AG10803 (cell line): Measurements from ENCODE around the gene CARMIL3.
"Not testable (repeated sequence)": the region's sequence is repeated elsewhere in the genome, so short reads cannot be mapped to it uniquely, and the experiment has no call there.

Source experiments
- DNase-seq: peaks from one replicate; pipeline ENCODE4 v3.0.0; 2010; ENCODE audit warnings: low read depth
- H3K4me3 ChIP-seq: 2 replicates; pipeline ENCODE4 v1.5.1; 2011; ENCODE audit warnings: mild to moderate bottlenecking, low read length, control low read depth
- CTCF ChIP-seq: conservative IDR thresholded peaks from 2 replicates; pipeline ENCODE4 v1.5.1; 2011; ENCODE audit warnings: mild to moderate bottlenecking, low read length, control low read depth, inconsistent platforms

Gene CARMIL3

GRCh38 chr14:24019944-24020343 lies 31.9 kb upstream of the CARMIL3 start:
- H3K4me3 ChIP-seq, DNase-seq: not testable (repeated sequence)
- peak; percentile 21 for TF ChIP-seq CTCF

DNA sequence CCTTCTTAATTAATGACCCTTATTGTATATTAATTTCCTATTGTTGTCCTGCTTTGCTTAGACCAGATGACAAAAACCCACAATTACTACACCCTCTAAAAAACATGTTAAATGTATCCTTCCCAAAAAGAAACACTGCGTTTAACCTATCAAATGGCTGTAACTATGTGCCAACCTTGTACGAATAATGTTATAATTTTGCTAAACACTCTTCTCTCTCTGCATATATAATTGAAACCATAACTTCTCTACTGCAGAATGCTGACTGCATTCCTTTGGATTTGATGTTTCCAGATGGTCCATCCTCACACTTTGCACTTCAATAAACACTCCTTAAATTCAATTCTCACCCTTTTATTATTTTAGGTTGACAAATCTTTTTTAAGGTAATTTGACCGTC lies 31.3 kb upstream of the CARMIL3 start:
- peak; percentile 15 for DNase-seq
- not testable (repeated sequence) for H3K4me3 ChIP-seq

- DNase-seq, H3K4me3 ChIP-seq: not testable (repeated sequence)
Observed at GRCh38 chr14:24024939-24025418, 26.8 kb upstream of the CARMIL3 start.

GRCh38 chr14:24029687-24030086 lies 22.1 kb upstream of the CARMIL3 start:
- not testable (repeated sequence) for DNase-seq, H3K4me3 ChIP-seq

DNA sequence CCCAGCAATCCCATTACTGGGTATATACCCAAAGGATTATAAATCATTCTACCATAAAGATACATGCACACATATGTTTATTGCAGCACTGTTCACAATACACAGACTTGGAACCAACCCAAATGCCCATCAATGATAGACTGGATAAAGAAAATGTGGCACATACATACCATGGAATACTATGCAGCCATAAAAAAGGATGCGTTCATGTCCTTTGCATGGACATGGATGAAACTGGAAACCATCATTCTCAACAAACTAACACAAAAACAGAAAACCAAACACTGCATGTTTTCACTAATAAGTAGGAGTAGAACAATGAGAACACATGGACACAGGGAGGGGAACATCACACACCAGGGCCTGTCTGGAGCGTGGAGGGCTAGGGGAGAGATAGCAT lies 20.5 kb upstream of the CARMIL3 start:
- not testable (repeated sequence) for H3K4me3 ChIP-seq

GRCh38 chr14:24032727-24033418 lies 18.9 kb upstream of the CARMIL3 start:
- TF ChIP-seq CTCF, result no peak
- H3K4me3 ChIP-seq, result no peak overlapping the region
- DNase-seq, result peak; percentile 94

More for the DNA sequence above, 20.5 kb upstream of the CARMIL3 start:
- not testable (repeated sequence) for DNase-seq

GRCh38 chr14:24035769-24036168 lies 16.0 kb upstream of the CARMIL3 start:
- not testable (repeated sequence) for DNase-seq, H3K4me3 ChIP-seq

DNA sequence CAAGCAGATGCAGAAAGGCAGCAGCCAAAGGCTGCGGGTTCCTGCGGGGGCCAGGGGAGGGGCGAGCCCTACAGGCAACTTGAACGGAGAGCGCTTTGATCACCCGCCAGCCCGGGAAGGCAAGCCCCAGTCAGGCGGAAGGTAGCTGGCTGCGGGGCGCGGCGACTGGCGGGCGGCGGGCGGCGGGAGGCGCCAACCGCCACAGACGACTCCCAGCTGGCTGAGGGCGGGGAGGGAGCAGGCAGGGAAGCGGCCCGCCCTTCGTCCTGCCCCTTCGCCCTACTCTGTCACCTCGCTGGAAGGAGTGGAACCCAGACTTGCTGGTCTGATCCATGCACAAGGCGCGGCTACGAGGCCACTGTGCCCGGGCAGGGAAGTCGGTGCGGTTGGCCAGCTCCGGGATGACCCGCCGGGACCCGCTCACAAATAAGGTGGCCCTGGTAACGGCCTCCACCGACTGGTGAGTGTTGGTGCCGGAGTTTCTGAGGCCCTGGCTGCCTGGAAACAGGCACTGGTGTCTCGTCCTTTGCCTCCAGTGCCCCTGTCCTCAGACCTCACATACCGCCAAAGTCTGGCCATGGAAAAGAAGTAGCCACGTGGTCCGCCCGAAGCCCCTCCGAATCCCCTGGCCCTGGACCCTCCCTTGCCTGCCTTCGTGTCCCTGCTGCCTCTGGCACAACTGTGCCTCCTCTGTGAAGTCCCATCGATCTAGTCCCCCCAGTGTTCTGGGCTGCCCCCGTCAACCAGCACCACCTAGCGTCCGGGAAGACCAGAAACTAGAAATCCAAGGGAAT lies 15.4 kb upstream of the CARMIL3 start:
- peak overlapping the region; percentile 69 for H3K4me3 ChIP-seq
- peak; percentile 71 for DNase-seq
- peak; percentile 78 for TF ChIP-seq CTCF

GRCh38 chr14:24036963-24037657 lies 14.7 kb upstream of the CARMIL3 start:
- H3K4me3 ChIP-seq, result peak overlapping the region; percentile 69
- not testable (repeated sequence) for DNase-seq

DNA sequence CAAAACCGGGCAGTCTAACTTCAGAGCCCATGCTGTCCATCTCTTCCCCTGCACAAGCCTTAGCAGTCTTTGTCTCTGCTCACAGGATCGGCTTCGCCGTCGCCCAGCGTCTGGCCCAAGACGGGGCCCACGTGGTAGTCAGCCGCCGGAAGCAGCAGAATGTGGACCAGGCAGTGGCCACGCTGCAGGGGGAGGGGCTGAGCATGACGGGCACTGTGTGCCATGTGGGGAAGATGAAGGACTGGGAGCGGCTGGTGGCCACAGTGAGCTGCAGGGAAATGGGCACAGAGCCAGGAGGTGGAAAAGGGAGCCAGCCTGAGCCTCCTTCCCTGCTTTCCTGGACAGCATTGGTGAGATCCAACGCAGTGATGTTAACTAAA lies 14.2 kb upstream of the CARMIL3 start:
- no peak overlapping the region for H3K4me3 ChIP-seq
- no peak for DNase-seq
- TF ChIP-seq CTCF, result no peak
